Measurements from ENCODE around the gene NOP56. TPM values are rescaled to one million over a fixed set of nuclear protein-coding genes. Genes with fewer than 3 reads are reported as not detected.

The NOP56 gene
- total and polyA plus RNA-seq, 2 of the 8 experiments (the other 6 are each of a cell fraction or from before 2014, with no cell fraction given) = 391 to 677 TPM

GRCh38 chr20:2657674-2658073, 5.2 kb downstream of the NOP56 start:
- POLR2A ChIA-PET (ENCODE audit: partially characterized antibody) = interaction anchor here (1.3 to 28.5 kb wide), 5 partner anchors 8 to 187 kb away, joined by 4 to 463 read pairs (median 18); partner anchors contain the start of genes IDH3B, NOP56 and SNRPB
- TF ChIP-seq EGR1 (IDR thresholded peaks at IDR 0.05; ENCODE audit: borderline replicate concordance, low read depth, low read length) (no peak), POLR2A (IDR thresholded peaks at IDR 0.05; ENCODE audit: control extremely low read depth in 1 of 2, low read depth in 2 of 2, low read length in 2 of 2) (no peak; a peak in 1 of 3 replicates), BRCA1 (IDR thresholded peaks at IDR 0.05; ENCODE audit: low read depth, low read length) (no peak), SP2 (IDR thresholded peaks at IDR 0.05; ENCODE audit: low read length) (no peak), SIRT6 (IDR thresholded peaks at IDR 0.05; ENCODE audit: low read length) (no peak), SRF (IDR thresholded peaks at IDR 0.05; ENCODE audit: low read depth, low read length) (no peak), ZNF274 (IDR thresholded peaks at IDR 0.05; ENCODE audit: borderline replicate concordance, extremely low read depth, low read length) (no peak), CHD2 (IDR thresholded peaks at IDR 0.05; ENCODE audit: low read length) (no peak), KDM1A (IDR thresholded peaks at IDR 0.05; ENCODE audit: borderline replicate concordance, low read length) (no peak), HDAC6 (IDR thresholded peaks at IDR 0.05; ENCODE audit: low read depth, low read length) (no peak), ATF2 (IDR thresholded peaks at IDR 0.05; ENCODE audit: low read length) (no peak; the same call in 1 of the 2 replicates), TBP (IDR thresholded peaks at IDR 0.05; ENCODE audit: low read depth, low read length) (no peak), NANOG (IDR thresholded peaks at IDR 0.05; ENCODE audit: insufficient read depth, low read depth, low read length, poor library complexity, severe bottlenecking) (no peak), KDM5A (IDR thresholded peaks at IDR 0.05; ENCODE audit: low read length) (no peak)

More at GRCh38 chr20:2657674-2658073, 5.2 kb downstream of the NOP56 start:
- H2BK12ac ChIP-seq (ENCODE audit: low read depth, low read length) = no peak overlapping the region
- H3K79me2 ChIP-seq (ENCODE audit: control insufficient read depth in 1 of 2, insufficient read depth in 2 of 2, low read length in 2 of 2) = peaks cover 19 to 32% of the 10 kb centered on the region in 2 experiments
- WGBS, 2 experiments (ENCODE audit: extremely low coverage in 1 of 2, insufficient coverage in 1 of 2, insufficient read length in 1 of 2, insufficient replicate concordance in 2 of 2, low coverage in 1 of 2, low lambda C conversion rate in 2 of 2, missing lambda C conversion rate in 1 of 2) = 95% methylated on average over 5 of the region's 5 CpGs; no CpG with 5 or more reads in 1 of the 2 experiments
- no peak overlapping the region for H2BK15ac ChIP-seq (ENCODE audit: low read length)
- no peak overlapping the region for H3K56ac ChIP-seq (replicated peaks; ENCODE audit: insufficient read length, low read depth, low read length)
- no peak overlapping the region for H2AFZ ChIP-seq (ENCODE audit: low read length)
- DNase-seq (ENCODE audit: low read depth in 1 of 2, low spot score in 2 of 2) (no peak), FAIRE-seq (no peak)
- H3K79me1 ChIP-seq (ENCODE audit: low read depth, low read length) = peaks cover 9% of the 10 kb centered on the region
- H2AK5ac ChIP-seq (ENCODE audit: low read depth, low read length) = no peak overlapping the region
- no peaks in the 10 kb centered on the region for H3K9me3 ChIP-seq (ENCODE audit: insufficient read depth in 2 of 2, low read depth in 1 of 2, low read length in 1 of 2)
- no peak overlapping the region for H2BK120ac ChIP-seq (replicated peaks; ENCODE audit: low read depth, low read length)
- no peak overlapping the region for H4K8ac ChIP-seq (ENCODE audit: extremely low read depth, insufficient read depth, low read length)
- no peak overlapping the region for H3K14ac ChIP-seq (ENCODE audit: insufficient read length)
- H4K91ac ChIP-seq (replicated peaks; ENCODE audit: insufficient read length, low read length) = no peak overlapping the region
- H3K9ac ChIP-seq (replicated peaks in 1 of 4; ENCODE audit: extremely low read depth in 1 of 4, low read depth in 3 of 4, low read length in 3 of 4) = no peak overlapping the region
- H4K20me1 ChIP-seq (replicated peaks in 1 of 2; ENCODE audit: control insufficient read depth in 1 of 2, insufficient read depth in 2 of 2, low read length in 2 of 2) = peaks cover 40 to 47% of the 10 kb centered on the region in 2 experiments
- peaks cover 0 to 5% (median 3%) of the 10 kb centered on the region in 4 experiments; a peak in 5 of 7 replicates for H3K4me1 ChIP-seq (replicated peaks in 1 of 4; ENCODE audit: control insufficient read depth in 3 of 4, insufficient read depth in 4 of 4, low read length in 3 of 4)
- no peak overlapping the region for H3K27ac ChIP-seq (ENCODE audit: low read depth, low read length)
- H2BK5ac ChIP-seq (ENCODE audit: low read depth, low read length) = no peak overlapping the region
- no peak overlapping the region for H3K4me2 ChIP-seq (ENCODE audit: insufficient read depth in 1 of 2, low read depth in 2 of 2, low read length in 2 of 2)
- no peak overlapping the region for H3K23ac ChIP-seq (ENCODE audit: insufficient read length)
- H2BK20ac ChIP-seq (ENCODE audit: low read length) = no peak overlapping the region
- H3K4ac ChIP-seq (replicated peaks; ENCODE audit: insufficient read length, low read depth, low read length) = no peak overlapping the region
- H3K23me2 ChIP-seq (ENCODE audit: low read depth, low read length) = peaks cover 10% of the 10 kb centered on the region
- no peak overlapping the region for H3K4me3 ChIP-seq (ENCODE audit: extremely low read depth in 1 of 4, insufficient read depth in 2 of 4, low read depth in 3 of 4, low read length in 4 of 4)
- no peak overlapping the region for H3K18ac ChIP-seq (ENCODE audit: extremely low read depth, low read length)
- H3K36me3 ChIP-seq (ENCODE audit: control insufficient read depth in 2 of 4, insufficient read depth in 4 of 4, low read length in 3 of 4) = peaks cover 41 to 91% (median 69%) of the 10 kb centered on the region in 4 experiments
- H3K27me3 ChIP-seq (replicated peaks in 1 of 4; ENCODE audit: control insufficient read depth in 3 of 4, extremely low read depth in 1 of 4, insufficient read depth in 3 of 4, low read length in 3 of 4) = no peaks in the 10 kb centered on the region
- H4K5ac ChIP-seq (ENCODE audit: insufficient read length, low read depth, low read length) = no peak overlapping the region
- CTCF ChIA-PET (ENCODE audit: partially characterized antibody) = interaction anchor here (0.6 to 2.1 kb wide), 3 partner anchors 30 to 641 kb away, joined by 3 to 5 read pairs (median 3); no protein-coding TSS in a partner anchor
